Heart left ventricle (tissue), 16 donors: ENCODE results near the gene EVA1C. TPM values are rescaled to one million over a fixed set of nuclear protein-coding genes. Genes with fewer than 3 reads are reported as not detected.

ENCODE experiments used
- ATAC-seq, 4 donors: fragments of 200-7000 bp; cut with Tn5 transposase; one replicate each; pipeline ENCODE4 v1.9.1; 2020 to 2022; ENCODE audit warnings: moderate library complexity in 4 of 4, mild to moderate bottlenecking in 3 of 4, moderate number of reproducible peaks in 1 of 4
- DNase-seq, 5 donors: peaks; one replicate each; pipeline ENCODE4 v3.0.0-alpha.2; 2020
- H3K27ac ChIP-seq, 12 donors: fragments of 200-600 bp; sonication (generic) in 4 of 12; one replicate each; pipeline versions ENCODE4 v1.5.0 to v1.8.0; 2016 to 2022; ENCODE audit warnings: mild to moderate bottlenecking in 2 of 12
- H3K27me3 ChIP-seq, 9 donors: fragments of 200-600 bp; sonication (generic) in 2 of 9; one replicate each; pipeline versions ENCODE4 v1.5.1 to v1.8.0; 2016 to 2022; ENCODE audit warnings: mild to moderate bottlenecking in 3 of 9
- H3K36me3 ChIP-seq, 9 donors: fragments of 200-600 bp; sonication (generic) in 2 of 9; one replicate each; pipeline versions ENCODE4 v1.5.0 to v1.8.0; 2018 to 2022; ENCODE audit warnings: mild to moderate bottlenecking in 2 of 9
- H3K4me1 ChIP-seq, 12 donors: fragments of 200-600 bp; sonication (generic) in 4 of 12; one replicate each; pipeline versions ENCODE4 v1.5.0 to v1.8.0; 2016 to 2022; ENCODE audit warnings: mild to moderate bottlenecking in 3 of 12
- H3K4me3 ChIP-seq, 12 donors: fragments of 200-600 bp; sonication (generic) in 4 of 12; one replicate each; pipeline versions ENCODE4 v1.5.0 to v1.8.0; 2017 to 2022; ENCODE audit warnings: mild to moderate bottlenecking in 9 of 12, moderate library complexity in 4 of 12
- H3K9me3 ChIP-seq, 12 donors: fragments of 200-600 bp; sonication (generic) in 4 of 12; one replicate each; pipeline versions ENCODE4 v1.5.0 to v1.8.0; 2016 to 2022; ENCODE audit warnings: mild to moderate bottlenecking in 1 of 12
- POLR2A ChIP-seq, 2 donors: fragments of 450-650 bp; IDR thresholded peaks; one replicate each; pipeline ENCODE4 v1.6.1; 2017; ENCODE audit warnings: antibody characterized with exemption in 2 of 2, mild to moderate bottlenecking in 2 of 2, moderate library complexity in 2 of 2
- WGBS, 4 donors: extraction: QIAGEN DNeasy Blood & Tissue Kit in 2 of 4; methylation state at CpG; one replicate each; pipeline versions ENCODE4 v1.1.5 to v1.1.7; 2013 to 2018; 5-methylcytosine and 5-hydroxymethylcytosine counted together
- intact Hi-C, 10 donors: fragments of 100-400 bp; cut with DNase I; formaldehyde crosslinking; loops; one replicate each; pipeline versions ENCODE4 v1.11.1 to v1.14.2; 2022
- polyA plus RNA-seq, 2 donors: library from polyadenylated mRNA; stranded (reverse); fragments of 200-250 nt; gene quantifications; one replicate each; pipeline ENCODE4 v1.2.3, GENCODE V29; 2013
- total RNA-seq, 9 donors: library from RNA; depleted of rRNA in 2 of 9; stranded (reverse); fragments of >200 nt in 2 of 9; fragmentation: NEBNext Ultra II Directional in 3 of 9; extraction: Animal tissue kit (Norgen Biotek cat#: 25700) in 3 of 9; gene quantifications; one replicate each; pipeline versions ENCODE4 v1.1.0 to v1.2.4, GENCODE V29; 2016 to 2023
- TF ChIP-seq, protein P1 (sequence below), 12 donors: fragments of 200-600 bp; sonication (generic) in 4 of 12; IDR thresholded peaks; one replicate each; pipeline versions ENCODE4 v1.5.0 to v1.8.0; 2018 to 2022; ENCODE audit warnings: antibody characterized with exemption in 12 of 12, mild to moderate bottlenecking in 5 of 12
- donor health status: ischemic (EF 13 %, LVEDD 7.1; RV severe dilation, severe dysfunction).
- donor health status: healthy with polysubstance abuse.
- donor health status: DM: no; HTN: yes; CAD: no.
- donor health status: DM: no; HTN: no; CAD: no.
- donor health status: ischemic (EF 25% LVEDD 6.9; RV normal size, moderate dysfunction).
- donor health status: ischemic (EF 25% LVEDD 5.7; RV mildly dilated, moderate dysfunction).
- donor health status: healthy.
- donor health status: DM: yes; HTN: yes; CAD: no.
- donor health status: ischemic (EF 35%, LVEDD 5.7; RV mildly dilated, moderate dysfunction).
- donor health status: nonischemic (EF 11% LVEDD 7.7; RV severe dilation, severe dysfunction).
- donor health status: DM: yes; HTN: yes; CAD: no.
- donor health status: PGD.
- donor health status: ischemic (EF 29% LVEDD 5.4; RV normal size, mild dysfunction).
- donor health status: nonischemic (EF 23%, LVEDD 6.1; RV moderate dilation, normal function).

The EVA1C gene
- total and polyA plus RNA-seq, 11 donors, result 10.1 to 44.4 (median 19.7) TPM

DNA sequence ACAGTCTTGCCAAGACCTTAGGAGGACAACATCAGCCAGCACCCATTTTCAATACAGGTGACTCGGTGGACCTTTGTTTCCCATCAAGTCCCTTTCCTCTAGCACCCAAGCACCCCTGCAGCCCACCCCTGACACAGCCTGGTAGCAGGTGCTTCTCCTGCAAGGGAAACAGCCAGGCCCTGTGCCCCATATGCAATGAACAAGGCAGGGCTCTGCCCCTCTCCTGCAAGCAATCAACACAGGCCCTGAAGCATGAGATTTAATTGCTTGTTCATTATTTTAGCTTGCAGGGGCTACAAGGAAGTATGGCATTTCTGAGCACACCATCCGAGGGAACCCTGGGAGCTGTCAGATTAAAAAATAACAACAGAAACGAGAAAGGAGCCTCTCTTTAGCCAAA is 137.4 kb downstream of the EVA1C start:
- no peak for TF ChIP-seq POLR2A (IDR thresholded peaks at IDR 0.05)
- TF ChIP-seq, protein P1, sequence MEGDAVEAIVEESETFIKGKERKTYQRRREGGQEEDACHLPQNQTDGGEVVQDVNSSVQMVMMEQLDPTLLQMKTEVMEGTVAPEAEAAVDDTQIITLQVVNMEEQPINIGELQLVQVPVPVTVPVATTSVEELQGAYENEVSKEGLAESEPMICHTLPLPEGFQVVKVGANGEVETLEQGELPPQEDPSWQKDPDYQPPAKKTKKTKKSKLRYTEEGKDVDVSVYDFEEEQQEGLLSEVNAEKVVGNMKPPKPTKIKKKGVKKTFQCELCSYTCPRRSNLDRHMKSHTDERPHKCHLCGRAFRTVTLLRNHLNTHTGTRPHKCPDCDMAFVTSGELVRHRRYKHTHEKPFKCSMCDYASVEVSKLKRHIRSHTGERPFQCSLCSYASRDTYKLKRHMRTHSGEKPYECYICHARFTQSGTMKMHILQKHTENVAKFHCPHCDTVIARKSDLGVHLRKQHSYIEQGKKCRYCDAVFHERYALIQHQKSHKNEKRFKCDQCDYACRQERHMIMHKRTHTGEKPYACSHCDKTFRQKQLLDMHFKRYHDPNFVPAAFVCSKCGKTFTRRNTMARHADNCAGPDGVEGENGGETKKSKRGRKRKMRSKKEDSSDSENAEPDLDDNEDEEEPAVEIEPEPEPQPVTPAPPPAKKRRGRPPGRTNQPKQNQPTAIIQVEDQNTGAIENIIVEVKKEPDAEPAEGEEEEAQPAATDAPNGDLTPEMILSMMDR (IDR thresholded peaks at IDR 0.05), result no peak
- no peak overlapping the region for H3K27ac ChIP-seq
- no peak for ATAC-seq
- H3K27me3 ChIP-seq, result no peaks in the 10 kb centered on the region
- DNase-seq, result no peak
- peaks cover 0 to 10% (median under 1%) of the 10 kb centered on the region in 12 donors for H3K4me1 ChIP-seq
- H3K36me3 ChIP-seq, result no peaks in the 10 kb centered on the region
- intact Hi-C loops, result no loop called here
- H3K4me3 ChIP-seq, result no peak overlapping the region
- WGBS, 4 donors, result 56 to 93% (median 90%) methylated on average over 3 of the region's 3 CpGs
- H3K9me3 ChIP-seq, result no peaks in the 10 kb centered on the region

DNA sequence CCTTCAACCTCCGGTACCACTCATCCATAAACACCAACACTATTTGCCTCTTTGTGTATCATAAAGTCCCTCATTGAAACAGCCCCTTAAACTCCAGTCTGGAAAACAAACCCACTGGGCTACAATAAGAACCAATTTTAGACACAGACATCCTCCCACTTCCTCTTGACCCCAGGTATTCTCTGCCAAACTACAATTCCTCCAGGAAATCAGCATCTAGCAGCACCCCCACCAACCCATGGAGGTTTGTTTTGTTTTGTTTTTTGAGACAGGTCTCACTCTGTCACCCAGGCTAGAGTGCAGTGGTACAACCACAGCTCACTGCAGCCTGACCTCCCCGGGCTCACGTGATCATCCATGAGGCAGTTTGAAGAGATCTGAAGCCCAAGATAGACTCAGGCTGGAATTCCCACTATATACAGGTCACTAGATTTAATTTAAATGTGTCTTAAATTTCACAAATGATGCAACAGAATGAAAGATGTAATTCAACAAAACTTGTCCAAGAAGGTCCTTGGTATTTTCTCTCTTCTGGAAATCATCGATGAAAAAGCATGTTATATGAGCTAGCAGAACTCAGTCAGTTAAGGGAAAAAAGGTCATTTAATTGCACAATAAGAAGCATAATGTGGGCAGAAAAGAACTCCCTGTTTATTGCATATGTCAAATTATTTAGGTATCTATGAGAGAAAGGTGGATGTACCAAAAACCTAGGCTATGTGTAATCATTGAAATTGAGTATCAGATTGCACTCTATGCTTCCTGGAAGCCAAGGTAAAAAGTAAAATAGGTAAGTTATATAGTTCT is 142.5 kb downstream of the EVA1C start:
- Histone ChIP-seq H3K36me3 (no peaks in the 10 kb centered on the region), H3K4me3 (no peak overlapping the region), H3K27ac (peak overlapping the region in 3 of 12 donors; percentile 22 to 63 (median 62)), H3K9me3 (no peaks in the 10 kb centered on the region), H3K4me1 (peaks cover 0 to 14% (median 1%) of the 10 kb centered on the region in 12 donors), H3K27me3 (no peaks in the 10 kb centered on the region)
- intact Hi-C loops, result loop anchor here in 1 of 10 donors (5.0 kb wide), 1 partner anchor 33 kb away; no protein-coding TSS in a partner anchor
- WGBS, 4 donors, result 67 to 88% (median 73%) methylated on average over 4 of the region's 4 CpGs
- TF ChIP-seq, protein P1 (IDR thresholded peaks at IDR 0.05), result no peak
- no peak for TF ChIP-seq POLR2A (IDR thresholded peaks at IDR 0.05)
- ATAC-seq (peak in 1 of 4 donors; percentile 53), DNase-seq (no peak)

DNA sequence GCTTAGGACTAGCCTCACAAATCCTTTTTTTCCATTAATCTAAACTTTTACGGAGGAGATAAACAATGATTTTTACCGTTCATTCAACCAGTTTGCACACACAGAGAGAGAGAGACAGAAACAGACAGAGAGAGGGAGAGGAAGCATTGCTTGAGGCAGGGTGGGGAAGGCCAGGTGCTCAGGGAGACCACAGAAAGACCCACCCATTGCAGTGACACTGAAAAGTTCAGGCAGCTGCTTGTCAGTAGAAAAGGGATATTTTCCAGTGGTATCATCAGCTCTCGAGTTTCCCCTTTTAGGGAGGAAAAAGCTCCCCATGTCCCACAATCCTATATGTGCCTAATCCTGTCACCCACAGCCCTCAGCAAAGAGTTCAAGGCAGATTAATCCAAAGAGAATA is 145.6 kb downstream of the EVA1C start:
- ATAC-seq, result no peak
- no peak for DNase-seq
- peaks cover 0 to 25% (median 5%) of the 10 kb centered on the region in 12 donors for H3K4me1 ChIP-seq
- TF ChIP-seq POLR2A (IDR thresholded peaks at IDR 0.05), result no peak
- TF ChIP-seq, protein P1 (IDR thresholded peaks at IDR 0.05), result no peak
- no peaks in the 10 kb centered on the region for H3K27me3 ChIP-seq
- WGBS, 4 donors, result 87 to 90% (median 89%) methylated on average over 3 of the region's 3 CpGs
- H3K27ac ChIP-seq, result no peak overlapping the region
- intact Hi-C loops, result loop anchor here in 1 of 10 donors (5.0 kb wide), 1 partner anchor 36 kb away; no protein-coding TSS in a partner anchor
- no peaks in the 10 kb centered on the region for H3K36me3 ChIP-seq
- no peaks in the 10 kb centered on the region for H3K9me3 ChIP-seq
- no peak overlapping the region for H3K4me3 ChIP-seq

DNA sequence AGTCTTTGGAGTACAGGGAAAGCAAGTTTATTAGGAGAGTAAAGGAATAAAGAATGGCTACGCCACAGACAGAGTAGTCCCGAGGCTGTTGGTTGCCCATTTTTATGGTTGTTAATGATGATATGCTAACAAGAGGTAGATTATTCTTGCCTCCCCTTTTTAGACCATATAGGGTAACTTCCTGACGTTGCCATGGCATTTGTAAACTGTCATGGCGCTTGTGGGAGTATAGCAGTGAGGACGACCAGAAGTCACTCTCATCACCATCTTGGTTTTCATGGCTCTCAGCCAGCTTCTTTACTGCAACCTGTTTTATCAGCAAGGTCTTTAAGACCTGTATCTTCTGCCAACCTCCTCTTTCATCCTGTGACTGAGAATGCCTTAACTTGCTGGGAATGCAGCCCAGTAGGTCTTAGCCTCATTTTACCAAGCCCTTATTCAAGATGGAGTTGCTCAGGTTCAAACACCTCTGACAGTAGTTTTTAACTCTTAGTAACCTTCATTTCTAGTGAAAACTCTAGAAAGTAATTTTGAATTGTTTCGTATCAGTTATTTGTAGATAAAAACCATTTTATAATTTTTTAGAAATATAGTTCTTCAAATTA is 146.6 kb downstream of the EVA1C start:
- H3K4me3 ChIP-seq, result no peak overlapping the region
- no peak overlapping the region for H3K27ac ChIP-seq
- no peak for TF ChIP-seq POLR2A (IDR thresholded peaks at IDR 0.05)
- TF ChIP-seq, protein P1 (IDR thresholded peaks at IDR 0.05), result no peak
- no peak for ATAC-seq
- no peaks in the 10 kb centered on the region for H3K36me3 ChIP-seq
- H3K9me3 ChIP-seq, result no peaks in the 10 kb centered on the region
- intact Hi-C loops, result loop anchor here in 1 of 10 donors (5.0 kb wide), 1 partner anchor 37 kb away; no protein-coding TSS in a partner anchor
- no peak for DNase-seq
- peaks cover 0 to 23% (median 5%) of the 10 kb centered on the region in 12 donors for H3K4me1 ChIP-seq
- H3K27me3 ChIP-seq, result no peaks in the 10 kb centered on the region
- 89 to 95% (median 93%) methylated on average over 6 of the region's 6 CpGs for WGBS, 4 donors
